GM12878 (cell line): ENCODE results near the gene OPCML. TPM values are rescaled to one million over a fixed set of nuclear protein-coding genes. Genes with fewer than 3 reads are reported as not detected.

Experiments used
- CUX1 ChIP-seq: IDR thresholded peaks from 2 replicates; pipeline ENCODE4 v1.6.1; 2012; ENCODE audit warnings: improper control_type of control experiment, low read depth, low read length; ENCODE audit not compliant: insufficient replicate concordance
- HSF1 ChIP-seq: fragments of 150-350 bp; IDR thresholded peaks from 2 replicates; pipeline ENCODE4 v1.6.1; 2014; ENCODE audit warnings: mild to moderate bottlenecking, low read depth, low read length
- MEF2B ChIP-seq: fragments of 450-650 bp; IDR thresholded peaks from 2 replicates; pipeline ENCODE4 v1.6.1; 2018; ENCODE audit warnings: mild to moderate bottlenecking, moderate library complexity; ENCODE audit not compliant: partially characterized antibody, poor library complexity, severe bottlenecking
- NRF1 ChIP-seq: conservative IDR thresholded peaks from 2 replicates; pipeline ENCODE4 v1.6.1; 2011; ENCODE audit warnings: mild to moderate bottlenecking, low read depth, low read length, improper control_type of control experiment
- PML ChIP-seq: IDR thresholded peaks from 2 replicates; pipeline ENCODE4 v1.6.1; 2012; ENCODE audit warnings: low read length, inconsistent platforms
- SIN3A ChIP-seq: IDR thresholded peaks from 2 replicates; pipeline ENCODE4 v1.6.1; 2012; ENCODE audit warnings: low read depth, low read length, improper control_type of control experiment
- polyA plus RNA-seq, 11 experiments: library from polyadenylated mRNA; depleted of rRNA in 4 of 11; unstranded in 6 of 11; stranded (reverse) in 5 of 11; fragments of >200 nt; fragmentation: Nextera tagmentation in 4 of 11; fragmentation: Illumina TruSeq in 1 of 11; extraction: Ambion mirVana in 4 of 11; extraction: Trizol in 1 of 11; gene quantifications; 1 replicate in 1 of 11; 2 replicates in 10 of 11; pipeline versions ENCODE4 v1.2.1 to v1.2.3, GENCODE V29; 2011 to 2016; ENCODE audit warnings: inconsistent platforms in 2 of 11, missing spikeins in 2 of 11, low read depth in 1 of 11
- total RNA-seq, 4 experiments: library from RNA; depleted of rRNA in 3 of 4; stranded (reverse); fragments of >200 nt in 3 of 4; fragmentation: Illumina TruSeq in 1 of 4; extraction: Trizol in 1 of 4; gene quantifications; 2 replicates each; pipeline versions ENCODE4 v1.2.1 to v1.2.3, GENCODE V29; 2013 to 2021
- TF ChIP-seq, protein P1 (sequence below), 3 experiments: IDR thresholded peaks in 2 of 3; conservative IDR thresholded peaks in 1 of 3; 2 replicates each; pipeline ENCODE4 v1.5.1; 2011; ENCODE audit warnings: low read depth in 3 of 3, low read length in 3 of 3, mild to moderate bottlenecking in 3 of 3, control low read depth in 2 of 3, moderate library complexity in 2 of 3, inconsistent platforms in 1 of 3, mixed read lengths in 1 of 3; ENCODE audit not compliant: control insufficient read depth in 2 of 3, insufficient read depth in 1 of 3; ENCODE audit errors: extremely low read depth in 1 of 3

The OPCML gene
- total and polyA plus RNA-seq, 10 of the 15 experiments (the other 5 are each of a cell fraction or from before 2014, with no cell fraction given) = 0.84 TPM; not detected in 9

GRCh38 chr11:132971351-132971750 is 561.0 kb downstream of the OPCML start (continued):
- TF ChIP-seq CUX1 = no peak
- TF ChIP-seq, protein P1, sequence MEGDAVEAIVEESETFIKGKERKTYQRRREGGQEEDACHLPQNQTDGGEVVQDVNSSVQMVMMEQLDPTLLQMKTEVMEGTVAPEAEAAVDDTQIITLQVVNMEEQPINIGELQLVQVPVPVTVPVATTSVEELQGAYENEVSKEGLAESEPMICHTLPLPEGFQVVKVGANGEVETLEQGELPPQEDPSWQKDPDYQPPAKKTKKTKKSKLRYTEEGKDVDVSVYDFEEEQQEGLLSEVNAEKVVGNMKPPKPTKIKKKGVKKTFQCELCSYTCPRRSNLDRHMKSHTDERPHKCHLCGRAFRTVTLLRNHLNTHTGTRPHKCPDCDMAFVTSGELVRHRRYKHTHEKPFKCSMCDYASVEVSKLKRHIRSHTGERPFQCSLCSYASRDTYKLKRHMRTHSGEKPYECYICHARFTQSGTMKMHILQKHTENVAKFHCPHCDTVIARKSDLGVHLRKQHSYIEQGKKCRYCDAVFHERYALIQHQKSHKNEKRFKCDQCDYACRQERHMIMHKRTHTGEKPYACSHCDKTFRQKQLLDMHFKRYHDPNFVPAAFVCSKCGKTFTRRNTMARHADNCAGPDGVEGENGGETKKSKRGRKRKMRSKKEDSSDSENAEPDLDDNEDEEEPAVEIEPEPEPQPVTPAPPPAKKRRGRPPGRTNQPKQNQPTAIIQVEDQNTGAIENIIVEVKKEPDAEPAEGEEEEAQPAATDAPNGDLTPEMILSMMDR (IDR thresholded peaks at IDR 0.05 in 2 of 3, conservative IDR thresholded peaks at IDR 0.05 in 1 of 3; ENCODE audit: control insufficient read depth in 2 of 3, extremely low read depth in 1 of 3, insufficient read depth in 1 of 3, low read depth in 3 of 3, low read length in 3 of 3) = no peak
- TF ChIP-seq PML = no peak
- no peak for TF ChIP-seq SIN3A
- TF ChIP-seq NRF1 = no peak
- TF ChIP-seq MEF2B = no peak
- no peak for TF ChIP-seq HSF1
- TF ChIP-seq, all 136 proteins: peak for 0
